Liver (tissue), 9 donors: ENCODE measurements around the gene GTF3C5. TPM values are rescaled to one million over a fixed set of nuclear protein-coding genes. Genes with fewer than 3 reads are reported as not detected.

Source experiments
- DNase-seq: peaks from one replicate; pipeline ENCODE4 v3.0.0-alpha.2; 2017; ENCODE audit warnings: low spot score
- H3K27ac ChIP-seq, 2 donors: one replicate each; pipeline ENCODE4 v1.7.0; 2013; ENCODE audit warnings: inconsistent platforms in 2 of 2, low read length in 2 of 2, control low read depth in 1 of 2, low read depth in 1 of 2, mild to moderate bottlenecking in 1 of 2
- H3K27me3 ChIP-seq, 4 donors: one replicate each; pipeline versions ENCODE4 v1.6.1 to v1.7.0; 2013; ENCODE audit warnings: low read length in 3 of 4, inconsistent platforms in 1 of 4, mild to moderate bottlenecking in 1 of 4, moderate library complexity in 1 of 4; ENCODE audit not compliant: control insufficient read depth in 4 of 4, insufficient read depth in 4 of 4
- H3K36me3 ChIP-seq, 4 donors: one replicate each; pipeline versions ENCODE4 v1.6.1 to v1.7.0; 2013; ENCODE audit warnings: low read length in 3 of 4, mild to moderate bottlenecking in 3 of 4, low read depth in 1 of 4, moderate library complexity in 1 of 4; ENCODE audit not compliant: control insufficient read depth in 4 of 4, insufficient read depth in 3 of 4
- H3K4me1 ChIP-seq, 4 donors: one replicate each; pipeline versions ENCODE4 v1.6.1 to v1.7.0; 2013; ENCODE audit warnings: low read length in 3 of 4, mild to moderate bottlenecking in 3 of 4, moderate library complexity in 1 of 4; ENCODE audit not compliant: control insufficient read depth in 4 of 4, insufficient read depth in 4 of 4
- H3K4me3 ChIP-seq, 3 donors: one replicate each; pipeline versions ENCODE4 v1.6.1 to v1.7.0; 2013; ENCODE audit warnings: low read length in 3 of 3, control low read depth in 1 of 3, low read depth in 1 of 3, mild to moderate bottlenecking in 1 of 3
- H3K9ac ChIP-seq, 2 donors: one replicate each; pipeline ENCODE4 v1.7.0; 2013; ENCODE audit warnings: low read length in 2 of 2, mild to moderate bottlenecking in 2 of 2, moderate library complexity in 2 of 2, control low read depth in 1 of 2, low read depth in 1 of 2
- H3K9me3 ChIP-seq, 4 donors: one replicate each; pipeline versions ENCODE4 v1.6.1 to v1.7.0; 2013; ENCODE audit warnings: low read length in 3 of 4; ENCODE audit not compliant: control insufficient read depth in 4 of 4
- EGR1 ChIP-seq, 2 donors: IDR thresholded peaks; 2 replicates each; pipeline ENCODE4 v1.6.1; 2016 to 2018; ENCODE audit warnings: antibody characterized with exemption in 2 of 2, low read depth in 2 of 2
- GABPA ChIP-seq, 2 donors: IDR thresholded peaks in 1 of 2; conservative IDR thresholded peaks in 1 of 2; 2 replicates each; pipeline ENCODE4 v1.6.1; 2016; ENCODE audit warnings: antibody characterized with exemption in 2 of 2, mild to moderate bottlenecking in 1 of 2, moderate library complexity in 1 of 2
- HNF4A ChIP-seq, 2 donors: conservative IDR thresholded peaks; 2 replicates each; pipeline ENCODE4 v1.6.1; 2016; ENCODE audit warnings: antibody characterized with exemption in 2 of 2, mild to moderate bottlenecking in 2 of 2
- HNF4G ChIP-seq: IDR thresholded peaks from 2 replicates; pipeline ENCODE4 v1.6.1; 2016; ENCODE audit warnings: antibody characterized with exemption
- JUND ChIP-seq, 2 donors: IDR thresholded peaks; 2 replicates each; pipeline ENCODE4 v1.6.1; 2016; ENCODE audit warnings: antibody characterized with exemption in 2 of 2
- NR2F2 ChIP-seq: IDR thresholded peaks from 2 replicates; pipeline ENCODE4 v1.6.1; 2016; ENCODE audit warnings: antibody characterized with exemption
- RAD21 ChIP-seq, 2 donors: IDR thresholded peaks; 2 replicates each; pipeline ENCODE4 v1.6.1; 2016; ENCODE audit warnings: antibody characterized with exemption in 2 of 2, mild to moderate bottlenecking in 2 of 2
- RXRA ChIP-seq, 2 donors: IDR thresholded peaks; 2 replicates each; pipeline ENCODE4 v1.6.1; 2017 to 2018; ENCODE audit warnings: antibody characterized with exemption in 2 of 2, mild to moderate bottlenecking in 1 of 2
- TAF1 ChIP-seq: conservative IDR thresholded peaks from 2 replicates; pipeline ENCODE4 v1.6.1; 2016; ENCODE audit warnings: antibody characterized with exemption, mild to moderate bottlenecking
- YY1 ChIP-seq: IDR thresholded peaks from 2 replicates; pipeline ENCODE4 v1.6.1; 2016; ENCODE audit warnings: antibody characterized with exemption, mild to moderate bottlenecking
- WGBS: extraction: QIAGEN DNeasy Blood & Tissue Kit; methylation state at CpG from one replicate; pipeline ENCODE4 v1.1.7; 2013; 5-methylcytosine and 5-hydroxymethylcytosine counted together
- polyA plus RNA-seq, 2 donors: library from polyadenylated mRNA; stranded (reverse) in 1 of 2; unstranded in 1 of 2; fragments of 200-250 nt in 1 of 2; fragments of >200 nt in 1 of 2; fragmentation: Nextera tagmentation in 1 of 2; extraction: Ambion mirVana in 1 of 2; gene quantifications; one replicate each; pipeline versions ENCODE4 v1.2.1 to v1.2.3, GENCODE V29; 2013 to 2015
- total RNA-seq, 2 donors: library from RNA; depleted of rRNA; stranded (reverse); fragments of >200 nt; gene quantifications; one replicate each; pipeline ENCODE4 v1.2.3, GENCODE V29; 2014
- TF ChIP-seq, protein P1 (sequence below): IDR thresholded peaks from 2 replicates; pipeline ENCODE4 v1.6.1; 2016; ENCODE audit warnings: antibody characterized with exemption
- TF ChIP-seq, protein P2 (sequence below): IDR thresholded peaks from 2 replicates; pipeline ENCODE4 v1.6.1; 2016; ENCODE audit warnings: antibody characterized with exemption
- TF ChIP-seq, protein P3 (sequence below): IDR thresholded peaks from 2 replicates; pipeline ENCODE4 v1.6.1; 2016; ENCODE audit warnings: antibody characterized with exemption, mild to moderate bottlenecking
- TF ChIP-seq, protein P4 (sequence below): fragments of 150-350 bp; IDR thresholded peaks from 2 replicates; pipeline ENCODE4 v1.5.1; 2017; ENCODE audit warnings: improper control_type of control experiment, low read depth, low read length; ENCODE audit not compliant: missing input control
- donor health status: healthy.
- donor health status: healthy.
- donor health status: healthy.
- donor health status: healthy.
- donor health status: healthy.

GTF3C5 gene
- total and polyA plus RNA-seq, 4 donors, result 13.2 to 26.2 (median 18.2) TPM

DNA sequence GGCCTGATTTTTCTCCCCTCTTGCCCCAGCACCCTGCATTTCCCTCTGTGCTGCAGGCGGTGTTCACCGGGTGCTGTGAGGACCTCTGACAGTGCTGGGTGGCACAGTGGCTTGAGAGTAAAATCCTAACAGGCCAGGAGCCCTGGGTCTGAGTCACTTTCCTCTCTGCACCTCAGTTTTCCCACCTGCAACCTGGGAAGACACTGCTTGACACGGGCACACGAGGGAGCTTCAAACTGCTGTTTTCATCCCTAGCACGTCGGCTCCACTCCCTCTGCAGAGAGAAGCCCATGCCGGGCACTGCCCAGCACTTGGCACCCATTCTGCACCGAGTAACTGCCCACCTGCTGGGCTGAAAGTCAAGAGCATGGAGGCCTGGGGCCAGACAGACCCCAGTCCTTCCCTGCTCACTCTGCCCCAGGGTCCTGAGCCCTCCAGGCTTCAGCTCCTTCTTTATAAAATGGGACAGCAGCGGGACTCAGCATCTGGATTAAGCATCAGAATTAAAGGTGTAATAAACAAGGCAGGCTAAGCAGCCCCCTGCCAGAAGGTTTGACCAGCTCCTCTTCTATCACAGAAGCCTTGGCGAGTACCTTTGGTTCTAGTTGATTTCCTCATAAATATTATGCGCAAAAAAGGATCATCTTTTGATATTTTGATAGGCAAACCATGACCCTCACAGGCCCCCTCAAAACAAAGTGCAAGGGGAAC lies 47.2 kb upstream of the GTF3C5 start (continued):
- TF ChIP-seq GABPA (IDR thresholded peaks at IDR 0.05 in 1 of 2, conservative IDR thresholded peaks at IDR 0.05 in 1 of 2) (no peak), NR2F2 (no peak)
- TF ChIP-seq, protein P1, sequence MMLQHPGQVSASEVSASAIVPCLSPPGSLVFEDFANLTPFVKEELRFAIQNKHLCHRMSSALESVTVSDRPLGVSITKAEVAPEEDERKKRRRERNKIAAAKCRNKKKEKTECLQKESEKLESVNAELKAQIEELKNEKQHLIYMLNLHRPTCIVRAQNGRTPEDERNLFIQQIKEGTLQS, result no peak
- TF ChIP-seq, protein P2, sequence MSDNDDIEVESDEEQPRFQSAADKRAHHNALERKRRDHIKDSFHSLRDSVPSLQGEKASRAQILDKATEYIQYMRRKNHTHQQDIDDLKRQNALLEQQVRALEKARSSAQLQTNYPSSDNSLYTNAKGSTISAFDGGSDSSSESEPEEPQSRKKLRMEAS, result no peak

DNA sequence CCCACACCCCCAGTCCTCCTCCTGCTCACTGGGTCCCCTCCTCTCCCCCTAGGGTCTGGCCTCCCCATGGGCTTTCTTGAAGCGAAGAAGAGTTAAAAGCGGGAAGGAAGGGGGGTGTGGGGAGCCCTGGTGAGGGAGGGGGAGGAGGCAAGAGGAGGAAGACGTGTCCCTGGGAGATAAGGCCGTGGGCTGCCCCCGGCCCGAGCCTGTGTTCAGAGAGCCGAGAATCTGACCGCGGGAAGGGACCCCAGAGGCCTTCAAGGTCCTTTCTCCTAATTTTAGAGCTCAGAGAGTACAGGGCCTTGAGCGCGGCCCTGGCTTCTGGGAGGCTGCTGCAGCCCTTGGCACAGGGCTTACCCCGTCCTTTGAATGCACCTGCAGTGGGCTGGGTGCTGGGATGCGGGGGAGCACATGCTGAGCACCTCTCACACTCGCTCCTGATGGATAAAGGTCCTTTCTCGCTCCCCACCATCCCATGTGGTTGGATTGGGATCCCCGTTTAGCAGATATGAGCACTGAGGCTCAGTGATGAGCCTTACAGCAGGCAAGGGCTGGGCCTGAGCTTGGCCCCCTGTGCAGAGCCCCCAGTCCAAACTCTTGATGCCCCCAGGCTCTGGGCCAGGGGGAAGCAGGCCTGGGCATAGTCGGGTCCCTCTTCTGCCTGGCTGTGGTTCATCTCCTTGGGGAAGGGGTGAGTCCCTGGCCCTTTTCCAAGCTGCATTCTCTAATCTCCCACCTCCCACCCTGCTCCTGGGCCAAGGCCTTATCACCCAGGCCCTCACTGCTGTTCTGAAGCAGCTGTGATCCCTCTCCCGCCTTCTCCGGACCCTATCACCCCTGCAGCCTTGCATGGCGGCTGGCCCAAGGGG lies 46.4 kb upstream of the GTF3C5 start:
- TF ChIP-seq, protein P3, sequence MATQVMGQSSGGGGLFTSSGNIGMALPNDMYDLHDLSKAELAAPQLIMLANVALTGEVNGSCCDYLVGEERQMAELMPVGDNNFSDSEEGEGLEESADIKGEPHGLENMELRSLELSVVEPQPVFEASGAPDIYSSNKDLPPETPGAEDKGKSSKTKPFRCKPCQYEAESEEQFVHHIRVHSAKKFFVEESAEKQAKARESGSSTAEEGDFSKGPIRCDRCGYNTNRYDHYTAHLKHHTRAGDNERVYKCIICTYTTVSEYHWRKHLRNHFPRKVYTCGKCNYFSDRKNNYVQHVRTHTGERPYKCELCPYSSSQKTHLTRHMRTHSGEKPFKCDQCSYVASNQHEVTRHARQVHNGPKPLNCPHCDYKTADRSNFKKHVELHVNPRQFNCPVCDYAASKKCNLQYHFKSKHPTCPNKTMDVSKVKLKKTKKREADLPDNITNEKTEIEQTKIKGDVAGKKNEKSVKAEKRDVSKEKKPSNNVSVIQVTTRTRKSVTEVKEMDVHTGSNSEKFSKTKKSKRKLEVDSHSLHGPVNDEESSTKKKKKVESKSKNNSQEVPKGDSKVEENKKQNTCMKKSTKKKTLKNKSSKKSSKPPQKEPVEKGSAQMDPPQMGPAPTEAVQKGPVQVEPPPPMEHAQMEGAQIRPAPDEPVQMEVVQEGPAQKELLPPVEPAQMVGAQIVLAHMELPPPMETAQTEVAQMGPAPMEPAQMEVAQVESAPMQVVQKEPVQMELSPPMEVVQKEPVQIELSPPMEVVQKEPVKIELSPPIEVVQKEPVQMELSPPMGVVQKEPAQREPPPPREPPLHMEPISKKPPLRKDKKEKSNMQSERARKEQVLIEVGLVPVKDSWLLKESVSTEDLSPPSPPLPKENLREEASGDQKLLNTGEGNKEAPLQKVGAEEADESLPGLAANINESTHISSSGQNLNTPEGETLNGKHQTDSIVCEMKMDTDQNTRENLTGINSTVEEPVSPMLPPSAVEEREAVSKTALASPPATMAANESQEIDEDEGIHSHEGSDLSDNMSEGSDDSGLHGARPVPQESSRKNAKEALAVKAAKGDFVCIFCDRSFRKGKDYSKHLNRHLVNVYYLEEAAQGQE, result no peak
- TF ChIP-seq, protein P2, result no peak
- TF ChIP-seq JUND (IDR thresholded peaks at IDR 0.05), result no peak
- TF ChIP-seq, protein P4, sequence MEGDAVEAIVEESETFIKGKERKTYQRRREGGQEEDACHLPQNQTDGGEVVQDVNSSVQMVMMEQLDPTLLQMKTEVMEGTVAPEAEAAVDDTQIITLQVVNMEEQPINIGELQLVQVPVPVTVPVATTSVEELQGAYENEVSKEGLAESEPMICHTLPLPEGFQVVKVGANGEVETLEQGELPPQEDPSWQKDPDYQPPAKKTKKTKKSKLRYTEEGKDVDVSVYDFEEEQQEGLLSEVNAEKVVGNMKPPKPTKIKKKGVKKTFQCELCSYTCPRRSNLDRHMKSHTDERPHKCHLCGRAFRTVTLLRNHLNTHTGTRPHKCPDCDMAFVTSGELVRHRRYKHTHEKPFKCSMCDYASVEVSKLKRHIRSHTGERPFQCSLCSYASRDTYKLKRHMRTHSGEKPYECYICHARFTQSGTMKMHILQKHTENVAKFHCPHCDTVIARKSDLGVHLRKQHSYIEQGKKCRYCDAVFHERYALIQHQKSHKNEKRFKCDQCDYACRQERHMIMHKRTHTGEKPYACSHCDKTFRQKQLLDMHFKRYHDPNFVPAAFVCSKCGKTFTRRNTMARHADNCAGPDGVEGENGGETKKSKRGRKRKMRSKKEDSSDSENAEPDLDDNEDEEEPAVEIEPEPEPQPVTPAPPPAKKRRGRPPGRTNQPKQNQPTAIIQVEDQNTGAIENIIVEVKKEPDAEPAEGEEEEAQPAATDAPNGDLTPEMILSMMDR, result no peak
- no peak for TF ChIP-seq YY1
- TF ChIP-seq RXRA (IDR thresholded peaks at IDR 0.05), result no peak
- TF ChIP-seq NR2F2, result no peak
- no peak for TF ChIP-seq HNF4G
- no peak for TF ChIP-seq HNF4A (conservative IDR thresholded peaks at IDR 0.05)
- TF ChIP-seq GABPA (IDR thresholded peaks at IDR 0.05 in 1 of 2, conservative IDR thresholded peaks at IDR 0.05 in 1 of 2), result no peak
- no peak for TF ChIP-seq TAF1
- TF ChIP-seq RAD21 (IDR thresholded peaks at IDR 0.05), result no peak
- no peak for TF ChIP-seq EGR1 (IDR thresholded peaks at IDR 0.05; ENCODE audit: low read depth in 2 of 2)
- DNase-seq, result peak; percentile 83
- no peaks in the 10 kb centered on the region for H3K36me3 ChIP-seq
- no peak overlapping the region for H3K4me3 ChIP-seq
- no peak overlapping the region for H3K27ac ChIP-seq
- H3K4me1 ChIP-seq, result no peaks in the 10 kb centered on the region
- WGBS, result 76% methylated on average over 20 of the region's 20 CpGs
- no peaks in the 10 kb centered on the region for H3K27me3 ChIP-seq
- H3K9ac ChIP-seq, result no peak overlapping the region
- H3K9me3 ChIP-seq, result no peaks in the 10 kb centered on the region
